HEK293 (cell line): ENCODE data around the gene WASF2.

ENCODE experiments used
- FEZF1 ChIP-seq: fragments of 450-650 bp; formaldehyde crosslinking; IDR thresholded peaks from 2 replicates; pipeline ENCODE4 v1.5.1; 2016; ENCODE audit warnings: missing biosample characterization, missing genetic modification characterization
- KLF1 ChIP-seq: fragments of 450-650 bp; formaldehyde crosslinking; IDR thresholded peaks from 2 replicates; pipeline ENCODE4 v1.5.1; 2016; ENCODE audit warnings: missing biosample characterization, missing genetic modification characterization
- MYNN ChIP-seq: fragments of 450-650 bp; formaldehyde crosslinking; IDR thresholded peaks from 2 replicates; pipeline ENCODE4 v1.5.1; 2016; ENCODE audit warnings: missing biosample characterization, missing genetic modification characterization, borderline replicate concordance
- ZBTB1 ChIP-seq: fragments of 450-650 bp; formaldehyde crosslinking; IDR thresholded peaks from 2 replicates; pipeline ENCODE4 v1.5.1; 2016; ENCODE audit warnings: missing biosample characterization, missing genetic modification characterization
- ZBTB7A ChIP-seq: fragments of 450-650 bp; formaldehyde crosslinking; IDR thresholded peaks from 2 replicates; pipeline ENCODE4 v1.5.1; 2016; ENCODE audit warnings: low read depth, missing biosample characterization, missing genetic modification characterization
- ZIC2 ChIP-seq: fragments of 450-650 bp; formaldehyde crosslinking; IDR thresholded peaks from 2 replicates; pipeline ENCODE4 v1.5.1; 2016; ENCODE audit warnings: missing biosample characterization, missing genetic modification characterization
- ZNF146 ChIP-seq: fragments of 450-650 bp; formaldehyde crosslinking; IDR thresholded peaks from 2 replicates; pipeline ENCODE4 v1.5.1; 2016; ENCODE audit warnings: missing biosample characterization, missing genetic modification characterization
- ZNF175 ChIP-seq: fragments of 450-650 bp; formaldehyde crosslinking; IDR thresholded peaks from 2 replicates; pipeline ENCODE4 v1.5.1; 2016; ENCODE audit warnings: missing biosample characterization, missing genetic modification characterization
- ZNF292 ChIP-seq: fragments of 450-650 bp; formaldehyde crosslinking; IDR thresholded peaks from 2 replicates; pipeline ENCODE4 v1.5.1; 2016; ENCODE audit warnings: low read depth, missing biosample characterization, missing genetic modification characterization, borderline replicate concordance
- ZNF335 ChIP-seq: fragments of 450-650 bp; formaldehyde crosslinking; conservative IDR thresholded peaks from 2 replicates; pipeline ENCODE4 v1.5.1; 2016; ENCODE audit warnings: missing biosample characterization, missing genetic modification characterization
- ZNF423 ChIP-seq: fragments of 450-650 bp; formaldehyde crosslinking; IDR thresholded peaks from 2 replicates; pipeline ENCODE4 v1.5.1; 2016; ENCODE audit warnings: missing biosample characterization, missing genetic modification characterization
- ZNF529 ChIP-seq: fragments of 450-650 bp; formaldehyde crosslinking; IDR thresholded peaks from 2 replicates; pipeline ENCODE4 v1.5.1; 2017; ENCODE audit warnings: missing genetic modification characterization, missing biosample characterization; ENCODE audit not compliant: insufficient replicate concordance
- ZNF555 ChIP-seq: fragments of 450-650 bp; formaldehyde crosslinking; conservative IDR thresholded peaks from 2 replicates; pipeline ENCODE4 v1.5.1; 2017; ENCODE audit warnings: missing biosample characterization, mild to moderate bottlenecking, missing genetic modification characterization, inconsistent platforms
- ZNF571 ChIP-seq: fragments of 450-650 bp; formaldehyde crosslinking; IDR thresholded peaks from 2 replicates; pipeline ENCODE4 v1.5.0; 2017; ENCODE audit warnings: missing biosample characterization, missing genetic modification characterization
- ZNF624 ChIP-seq: fragments of 450-650 bp; formaldehyde crosslinking; IDR thresholded peaks from 2 replicates; pipeline ENCODE4 v1.5.1; 2017; ENCODE audit warnings: missing biosample characterization, missing genetic modification characterization
- ZNF785 ChIP-seq: fragments of 450-650 bp; formaldehyde crosslinking; IDR thresholded peaks from 2 replicates; pipeline ENCODE4 v1.5.1; 2016; ENCODE audit warnings: missing biosample characterization, missing genetic modification characterization
- ZNF843 ChIP-seq: fragments of 450-650 bp; formaldehyde crosslinking; IDR thresholded peaks from 2 replicates; pipeline ENCODE4 v1.5.1; 2016; ENCODE audit warnings: missing biosample characterization, missing genetic modification characterization
- TF ChIP-seq, protein P1 (sequence below): fragments of 450-650 bp; formaldehyde crosslinking; IDR thresholded peaks from 2 replicates; pipeline ENCODE4 v1.5.1; 2016; ENCODE audit warnings: missing biosample characterization, missing genetic modification characterization
- TF ChIP-seq, protein P2 (sequence below): fragments of 450-650 bp; formaldehyde crosslinking; IDR thresholded peaks from 2 replicates; pipeline ENCODE4 v1.5.1; 2017; ENCODE audit warnings: missing biosample characterization, missing genetic modification characterization
- TF ChIP-seq, protein P3 (sequence below): fragments of 450-650 bp; formaldehyde crosslinking; IDR thresholded peaks from 2 replicates; pipeline ENCODE4 v1.5.1; 2016; ENCODE audit warnings: missing biosample characterization, missing genetic modification characterization
- TF ChIP-seq, protein P4 (sequence below): fragments of 450-650 bp; formaldehyde crosslinking; IDR thresholded peaks from 2 replicates; pipeline ENCODE4 v1.5.1; 2017; ENCODE audit warnings: missing biosample characterization, mild to moderate bottlenecking, missing genetic modification characterization, moderate library complexity
- TF ChIP-seq, protein P5 (sequence below): fragments of 450-650 bp; formaldehyde crosslinking; IDR thresholded peaks from 2 replicates; pipeline ENCODE4 v1.5.1; 2016; ENCODE audit warnings: missing biosample characterization, missing genetic modification characterization
- TF ChIP-seq, protein P6 (sequence below): fragments of 450-650 bp; formaldehyde crosslinking; IDR thresholded peaks from 2 replicates; pipeline ENCODE4 v1.5.1; 2016; ENCODE audit warnings: missing biosample characterization, missing genetic modification characterization, borderline replicate concordance
- TF ChIP-seq, protein P7 (sequence below): fragments of 450-650 bp; formaldehyde crosslinking; IDR thresholded peaks from 2 replicates; pipeline ENCODE4; 2016; ENCODE audit warnings: missing biosample characterization, missing genetic modification characterization
- TF ChIP-seq, protein P8 (sequence below): fragments of 450-650 bp; formaldehyde crosslinking; IDR thresholded peaks from 2 replicates; pipeline ENCODE4 v1.5.1; 2017; ENCODE audit warnings: missing biosample characterization, missing genetic modification characterization

WASF2 gene

DNA sequence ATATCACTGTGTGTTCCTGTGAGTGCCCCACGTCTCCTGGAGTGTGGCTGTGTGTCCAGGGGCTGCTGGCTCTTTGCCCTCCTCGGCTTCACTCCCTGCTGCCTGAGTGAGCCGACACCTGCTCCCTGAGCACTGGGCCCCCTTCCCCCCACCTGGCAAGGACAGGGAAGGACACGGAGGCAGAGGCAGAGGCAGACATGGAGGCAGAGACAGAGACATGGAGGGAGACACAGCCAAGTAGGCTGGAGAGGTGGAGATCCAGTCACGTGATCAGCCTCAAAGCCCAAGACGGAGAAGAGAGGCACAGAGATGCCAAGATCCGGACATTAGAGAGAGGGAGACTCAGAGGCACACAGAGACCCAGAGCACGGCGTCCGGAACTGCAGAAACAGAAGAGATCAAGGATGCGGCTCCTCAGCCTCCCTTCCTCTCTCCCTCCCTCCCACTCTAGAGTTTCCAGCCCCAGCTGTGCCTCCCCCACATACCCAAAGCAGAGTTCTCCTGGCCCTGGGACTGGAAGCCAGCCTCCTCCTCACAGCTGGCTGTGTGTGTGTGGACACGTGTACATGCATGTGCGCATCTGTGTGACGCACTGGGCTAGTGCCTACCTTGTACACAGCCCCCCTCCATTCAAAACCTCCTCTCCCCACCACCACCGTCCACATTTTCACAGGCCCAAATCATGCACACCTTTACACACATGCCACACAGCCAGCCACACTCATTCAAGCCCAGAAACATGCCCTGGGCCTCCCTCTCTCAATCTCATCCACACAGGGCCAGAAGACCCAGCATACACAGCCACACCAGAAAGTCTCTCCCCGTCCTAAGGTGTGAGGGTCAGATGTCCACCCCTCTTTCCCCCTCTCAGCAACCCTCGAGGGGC lies 39.1 kb upstream of the WASF2 start (continued):
- TF ChIP-seq, protein P1, sequence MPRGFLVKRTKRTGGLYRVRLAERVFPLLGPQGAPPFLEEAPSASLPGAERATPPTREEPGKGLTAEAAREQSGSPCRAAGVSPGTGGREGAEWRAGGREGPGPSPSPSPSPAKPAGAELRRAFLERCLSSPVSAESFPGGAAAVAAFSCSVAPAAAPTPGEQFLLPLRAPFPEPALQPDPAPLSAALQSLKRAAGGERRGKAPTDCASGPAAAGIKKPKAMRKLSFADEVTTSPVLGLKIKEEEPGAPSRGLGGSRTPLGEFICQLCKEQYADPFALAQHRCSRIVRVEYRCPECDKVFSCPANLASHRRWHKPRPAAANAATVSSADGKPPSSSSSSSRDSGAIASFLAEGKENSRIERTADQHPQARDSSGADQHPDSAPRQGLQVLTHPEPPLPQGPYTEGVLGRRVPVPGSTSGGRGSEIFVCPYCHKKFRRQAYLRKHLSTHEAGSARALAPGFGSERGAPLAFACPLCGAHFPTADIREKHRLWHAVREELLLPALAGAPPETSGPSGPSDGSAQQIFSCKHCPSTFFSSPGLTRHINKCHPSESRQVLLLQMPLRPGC (tag by site-specific recombination), result no peak
- TF ChIP-seq ZNF146 (no peak), ZNF529 (tag by site-specific recombination) (no peak), ZNF423 (tag by site-specific recombination) (no peak), ZNF624 (no peak), ZIC2 (tag by site-specific recombination) (0 out of 2 replicates have a peak, but pooled peaks have one; percentile 0), MYNN (0 out of 2 replicates have a peak, but pooled peaks have one; percentile 7), ZNF335 (tag by site-specific recombination) (0 out of 2 replicates have a peak, but pooled peaks have one; percentile 29), ZNF292 (tag by site-specific recombination) (no peak), FEZF1 (tag by site-specific recombination) (no peak), ZBTB1 (no peak), ZNF555 (tag by site-specific recombination) (no peak), ZNF843 (tag by site-specific recombination) (no peak), ZNF175 (no peak), ZNF571 (tag by site-specific recombination) (no peak), KLF1 (tag by site-specific recombination) (no peak), ZNF785 (tag by site-specific recombination) (no peak), ZBTB7A (no peak)
- TF ChIP-seq, protein P2, sequence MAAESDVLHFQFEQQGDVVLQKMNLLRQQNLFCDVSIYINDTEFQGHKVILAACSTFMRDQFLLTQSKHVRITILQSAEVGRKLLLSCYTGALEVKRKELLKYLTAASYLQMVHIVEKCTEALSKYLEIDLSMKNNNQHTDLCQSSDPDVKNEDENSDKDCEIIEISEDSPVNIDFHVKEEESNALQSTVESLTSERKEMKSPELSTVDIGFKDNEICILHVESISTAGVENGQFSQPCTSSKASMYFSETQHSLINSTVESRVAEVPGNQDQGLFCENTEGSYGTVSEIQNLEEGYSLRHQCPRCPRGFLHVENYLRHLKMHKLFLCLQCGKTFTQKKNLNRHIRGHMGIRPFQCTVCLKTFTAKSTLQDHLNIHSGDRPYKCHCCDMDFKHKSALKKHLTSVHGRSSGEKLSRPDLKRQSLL (tag by site-specific recombination), result peak; percentile 47; the same call in 1 of the 2 replicates
- TF ChIP-seq, protein P3, sequence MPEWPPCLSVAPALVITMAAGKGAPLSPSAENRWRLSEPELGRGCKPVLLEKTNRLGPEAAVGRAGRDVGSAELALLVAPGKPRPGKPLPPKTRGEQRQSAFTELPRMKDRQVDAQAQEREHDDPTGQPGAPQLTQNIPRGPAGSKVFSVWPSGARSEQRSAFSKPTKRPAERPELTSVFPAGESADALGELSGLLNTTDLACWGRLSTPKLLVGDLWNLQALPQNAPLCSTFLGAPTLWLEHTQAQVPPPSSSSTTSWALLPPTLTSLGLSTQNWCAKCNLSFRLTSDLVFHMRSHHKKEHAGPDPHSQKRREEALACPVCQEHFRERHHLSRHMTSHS (tag by site-specific recombination), result no peak
- TF ChIP-seq, protein P4, sequence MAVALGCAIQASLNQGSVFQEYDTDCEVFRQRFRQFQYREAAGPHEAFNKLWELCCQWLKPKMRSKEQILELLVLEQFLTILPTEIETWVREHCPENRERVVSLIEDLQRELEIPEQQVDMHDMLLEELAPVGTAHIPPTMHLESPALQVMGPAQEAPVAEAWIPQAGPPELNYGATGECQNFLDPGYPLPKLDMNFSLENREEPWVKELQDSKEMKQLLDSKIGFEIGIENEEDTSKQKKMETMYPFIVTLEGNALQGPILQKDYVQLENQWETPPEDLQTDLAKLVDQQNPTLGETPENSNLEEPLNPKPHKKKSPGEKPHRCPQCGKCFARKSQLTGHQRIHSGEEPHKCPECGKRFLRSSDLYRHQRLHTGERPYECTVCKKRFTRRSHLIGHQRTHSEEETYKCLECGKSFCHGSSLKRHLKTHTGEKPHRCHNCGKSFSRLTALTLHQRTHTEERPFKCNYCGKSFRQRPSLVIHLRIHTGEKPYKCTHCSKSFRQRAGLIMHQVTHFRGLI (tag by site-specific recombination), result no peak
- TF ChIP-seq, protein P5, sequence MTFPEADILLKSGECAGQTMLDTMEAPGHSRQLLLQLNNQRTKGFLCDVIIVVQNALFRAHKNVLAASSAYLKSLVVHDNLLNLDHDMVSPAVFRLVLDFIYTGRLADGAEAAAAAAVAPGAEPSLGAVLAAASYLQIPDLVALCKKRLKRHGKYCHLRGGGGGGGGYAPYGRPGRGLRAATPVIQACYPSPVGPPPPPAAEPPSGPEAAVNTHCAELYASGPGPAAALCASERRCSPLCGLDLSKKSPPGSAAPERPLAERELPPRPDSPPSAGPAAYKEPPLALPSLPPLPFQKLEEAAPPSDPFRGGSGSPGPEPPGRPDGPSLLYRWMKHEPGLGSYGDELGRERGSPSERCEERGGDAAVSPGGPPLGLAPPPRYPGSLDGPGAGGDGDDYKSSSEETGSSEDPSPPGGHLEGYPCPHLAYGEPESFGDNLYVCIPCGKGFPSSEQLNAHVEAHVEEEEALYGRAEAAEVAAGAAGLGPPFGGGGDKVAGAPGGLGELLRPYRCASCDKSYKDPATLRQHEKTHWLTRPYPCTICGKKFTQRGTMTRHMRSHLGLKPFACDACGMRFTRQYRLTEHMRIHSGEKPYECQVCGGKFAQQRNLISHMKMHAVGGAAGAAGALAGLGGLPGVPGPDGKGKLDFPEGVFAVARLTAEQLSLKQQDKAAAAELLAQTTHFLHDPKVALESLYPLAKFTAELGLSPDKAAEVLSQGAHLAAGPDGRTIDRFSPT (tag by site-specific recombination), result no peak
- TF ChIP-seq, protein P6, sequence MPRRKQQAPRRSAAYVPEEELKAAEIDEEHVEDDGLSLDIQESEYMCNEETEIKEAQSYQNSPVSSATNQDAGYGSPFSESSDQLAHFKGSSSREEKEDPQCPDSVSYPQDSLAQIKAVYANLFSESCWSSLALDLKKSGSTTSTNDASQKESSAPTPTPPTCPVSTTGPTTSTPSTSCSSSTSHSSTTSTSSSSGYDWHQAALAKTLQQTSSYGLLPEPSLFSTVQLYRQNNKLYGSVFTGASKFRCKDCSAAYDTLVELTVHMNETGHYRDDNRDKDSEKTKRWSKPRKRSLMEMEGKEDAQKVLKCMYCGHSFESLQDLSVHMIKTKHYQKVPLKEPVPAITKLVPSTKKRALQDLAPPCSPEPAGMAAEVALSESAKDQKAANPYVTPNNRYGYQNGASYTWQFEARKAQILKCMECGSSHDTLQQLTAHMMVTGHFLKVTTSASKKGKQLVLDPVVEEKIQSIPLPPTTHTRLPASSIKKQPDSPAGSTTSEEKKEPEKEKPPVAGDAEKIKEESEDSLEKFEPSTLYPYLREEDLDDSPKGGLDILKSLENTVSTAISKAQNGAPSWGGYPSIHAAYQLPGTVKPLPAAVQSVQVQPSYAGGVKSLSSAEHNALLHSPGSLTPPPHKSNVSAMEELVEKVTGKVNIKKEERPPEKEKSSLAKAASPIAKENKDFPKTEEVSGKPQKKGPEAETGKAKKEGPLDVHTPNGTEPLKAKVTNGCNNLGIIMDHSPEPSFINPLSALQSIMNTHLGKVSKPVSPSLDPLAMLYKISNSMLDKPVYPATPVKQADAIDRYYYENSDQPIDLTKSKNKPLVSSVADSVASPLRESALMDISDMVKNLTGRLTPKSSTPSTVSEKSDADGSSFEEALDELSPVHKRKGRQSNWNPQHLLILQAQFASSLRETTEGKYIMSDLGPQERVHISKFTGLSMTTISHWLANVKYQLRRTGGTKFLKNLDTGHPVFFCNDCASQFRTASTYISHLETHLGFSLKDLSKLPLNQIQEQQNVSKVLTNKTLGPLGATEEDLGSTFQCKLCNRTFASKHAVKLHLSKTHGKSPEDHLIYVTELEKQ, result no peak
- TF ChIP-seq, protein P7, sequence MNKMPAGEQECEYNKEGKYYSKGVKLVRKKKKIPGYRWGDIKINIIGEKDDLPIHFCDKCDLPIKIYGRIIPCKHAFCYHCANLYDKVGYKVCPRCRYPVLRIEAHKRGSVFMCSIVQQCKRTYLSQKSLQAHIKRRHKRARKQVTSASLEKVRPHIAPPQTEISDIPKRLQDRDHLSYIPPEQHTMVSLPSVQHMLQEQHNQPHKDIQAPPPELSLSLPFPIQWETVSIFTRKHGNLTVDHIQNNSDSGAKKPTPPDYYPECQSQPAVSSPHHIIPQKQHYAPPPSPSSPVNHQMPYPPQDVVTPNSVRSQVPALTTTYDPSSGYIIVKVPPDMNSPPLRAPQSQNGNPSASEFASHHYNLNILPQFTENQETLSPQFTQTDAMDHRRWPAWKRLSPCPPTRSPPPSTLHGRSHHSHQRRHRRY (tag by site-specific recombination), result no peak
- TF ChIP-seq, protein P8, sequence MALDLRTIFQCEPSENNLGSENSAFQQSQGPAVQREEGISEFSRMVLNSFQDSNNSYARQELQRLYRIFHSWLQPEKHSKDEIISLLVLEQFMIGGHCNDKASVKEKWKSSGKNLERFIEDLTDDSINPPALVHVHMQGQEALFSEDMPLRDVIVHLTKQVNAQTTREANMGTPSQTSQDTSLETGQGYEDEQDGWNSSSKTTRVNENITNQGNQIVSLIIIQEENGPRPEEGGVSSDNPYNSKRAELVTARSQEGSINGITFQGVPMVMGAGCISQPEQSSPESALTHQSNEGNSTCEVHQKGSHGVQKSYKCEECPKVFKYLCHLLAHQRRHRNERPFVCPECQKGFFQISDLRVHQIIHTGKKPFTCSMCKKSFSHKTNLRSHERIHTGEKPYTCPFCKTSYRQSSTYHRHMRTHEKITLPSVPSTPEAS, result no peak
